H1 (cell line): ENCODE data around the gene NCLN. TPM values are rescaled to one million over a fixed set of nuclear protein-coding genes. Genes with fewer than 3 reads are reported as not detected.

Experiments used
- CTCF ChIA-PET: fragments of 300-600 bp; sonication (Branson Sonifier 250); formaldehyde crosslinking; loops from one replicate; lab custom pipeline; 2021; ENCODE audit not compliant: partially characterized antibody; lab: Charles Lee
- POLR2A ChIA-PET: fragments of 300-600 bp; sonication (Branson Sonifier 250); formaldehyde crosslinking; loops from one replicate; lab custom pipeline; 2021; ENCODE audit warnings: inconsistent platforms; ENCODE audit not compliant: partially characterized antibody; lab: Charles Lee
- DNase-seq, 2 experiments: peaks; one replicate each; pipeline versions ENCODE4 v3.0.0 to v3.0.0-alpha.2; 2010 to 2022; ENCODE audit warnings: low spot score in 2 of 2, low read depth in 1 of 2, mixed read lengths in 1 of 2
- FAIRE-seq: peaks from 2 replicates; lab custom pipeline; 2011; peaks lifted over from hg19 to GRCh38; lab: Jason Lieb, UNC
- H2AFZ ChIP-seq: 2 replicates; pipeline ENCODE4 v1.8.1; 2012; ENCODE audit warnings: low read length, inconsistent platforms
- H2AK5ac ChIP-seq: 2 replicates; pipeline ENCODE4 v1.6.1; 2013; ENCODE audit warnings: low read depth, low read length
- H2BK120ac ChIP-seq: replicated peaks from 2 replicates; pipeline ENCODE3; 2013; ENCODE audit warnings: low read depth, low read length, inconsistent platforms
- H2BK12ac ChIP-seq: 2 replicates; pipeline ENCODE4 v1.6.1; 2013; ENCODE audit warnings: low read depth, low read length
- H2BK15ac ChIP-seq: 2 replicates; pipeline ENCODE4 v1.6.1; 2013; ENCODE audit warnings: low read length
- H2BK20ac ChIP-seq: 2 replicates; pipeline ENCODE4 v1.6.1; 2013; ENCODE audit warnings: low read length
- H2BK5ac ChIP-seq: 2 replicates; pipeline ENCODE4 v1.6.1; 2013; ENCODE audit warnings: low read depth, low read length
- H3K14ac ChIP-seq: 2 replicates; pipeline ENCODE4 v1.6.1; 2013; ENCODE audit warnings: inconsistent platforms; ENCODE audit not compliant: insufficient read length
- H3K18ac ChIP-seq: 2 replicates; pipeline ENCODE4 v1.6.1; 2013; ENCODE audit warnings: low read length; ENCODE audit errors: extremely low read depth
- H3K23ac ChIP-seq: 2 replicates; pipeline ENCODE4 v1.6.1; 2013; ENCODE audit warnings: inconsistent platforms; ENCODE audit not compliant: insufficient read length
- H3K23me2 ChIP-seq: 2 replicates; pipeline ENCODE4 v1.6.1; 2013; ENCODE audit warnings: low read depth, low read length
- H3K27ac ChIP-seq: 2 replicates; pipeline ENCODE4 v1.6.1; 2011; ENCODE audit warnings: low read depth, low read length, inconsistent platforms
- H3K27me3 ChIP-seq, 4 experiments: replicated peaks in 1 of 4; 1 replicate in 1 of 4; 2 replicates in 3 of 4; pipeline versions ENCODE4 v1.6.1 to v1.8.1; 2011 to 2013; ENCODE audit warnings: low read length in 3 of 4, mild to moderate bottlenecking in 3 of 4, inconsistent platforms in 2 of 4, mixed read lengths in 2 of 4, moderate library complexity in 1 of 4; ENCODE audit not compliant: control insufficient read depth in 3 of 4, insufficient read depth in 3 of 4; ENCODE audit errors: extremely low read depth in 1 of 4
- H3K36me3 ChIP-seq, 4 experiments: 2 replicates each; pipeline versions ENCODE4 v1.6.1 to v1.8.1; 2011 to 2013; ENCODE audit warnings: mild to moderate bottlenecking in 4 of 4, low read length in 3 of 4, moderate library complexity in 2 of 4, control low read depth in 1 of 4, inconsistent platforms in 1 of 4; ENCODE audit not compliant: insufficient read depth in 4 of 4, control insufficient read depth in 2 of 4
- H3K4ac ChIP-seq: replicated peaks from 2 replicates; pipeline ENCODE3; 2013; ENCODE audit warnings: low read length, low read depth, mixed read lengths, inconsistent platforms; ENCODE audit not compliant: insufficient read length
- H3K4me1 ChIP-seq, 4 experiments: replicated peaks in 1 of 4; 1 replicate in 1 of 4; 2 replicates in 3 of 4; pipeline versions ENCODE4 v1.6.1 to v1.8.1; 2011 to 2013; ENCODE audit warnings: low read length in 3 of 4, inconsistent platforms in 2 of 4, mixed read lengths in 1 of 4; ENCODE audit not compliant: insufficient read depth in 4 of 4, control insufficient read depth in 3 of 4
- H3K4me2 ChIP-seq, 2 experiments: 2 replicates each; pipeline versions ENCODE4 v1.6.1 to v1.8.1; 2011 to 2013; ENCODE audit warnings: low read depth in 2 of 2, low read length in 2 of 2, control low read depth in 1 of 2, inconsistent platforms in 1 of 2, mild to moderate bottlenecking in 1 of 2; ENCODE audit not compliant: insufficient read depth in 1 of 2
- H3K4me3 ChIP-seq, 4 experiments: fragments of 200-600, 300-600 bp in 1 of 4; sonication (generic), shearing (Covaris generic), sonication (Bioruptor Twin) in 1 of 4; 2 replicates each; pipeline versions ENCODE4 v1.5.1 to v1.8.1; 2011 to 2016; ENCODE audit warnings: low read length in 4 of 4, low read depth in 3 of 4, control low read depth in 2 of 4, inconsistent platforms in 2 of 4, mild to moderate bottlenecking in 2 of 4, mixed read lengths in 1 of 4, moderate library complexity in 1 of 4; ENCODE audit not compliant: insufficient read depth in 2 of 4; ENCODE audit errors: extremely low read depth in 1 of 4
- H3K56ac ChIP-seq: replicated peaks from 2 replicates; pipeline ENCODE3; 2013; ENCODE audit warnings: low read depth, mild to moderate bottlenecking, mixed read lengths, low read length, inconsistent platforms; ENCODE audit not compliant: insufficient read length
- H3K79me1 ChIP-seq: 2 replicates; pipeline ENCODE4 v1.6.1; 2013; ENCODE audit warnings: low read depth, low read length, control low read depth
- H3K79me2 ChIP-seq, 2 experiments: 2 replicates each; pipeline versions ENCODE4 v1.6.1 to v1.8.1; 2012 to 2013; ENCODE audit warnings: low read length in 2 of 2, mild to moderate bottlenecking in 2 of 2, inconsistent platforms in 1 of 2; ENCODE audit not compliant: insufficient read depth in 2 of 2, control insufficient read depth in 1 of 2
- H3K9ac ChIP-seq, 4 experiments: replicated peaks in 1 of 4; 1 replicate in 1 of 4; 2 replicates in 3 of 4; pipeline versions ENCODE4 v1.6.1 to v1.8.1; 2011 to 2013; ENCODE audit warnings: low read depth in 3 of 4, low read length in 3 of 4, control low read depth in 2 of 4, mild to moderate bottlenecking in 2 of 4, moderate library complexity in 2 of 4, inconsistent platforms in 1 of 4; ENCODE audit errors: extremely low read depth in 1 of 4
- H3K9me3 ChIP-seq, 2 experiments: 2 replicates each; pipeline versions ENCODE4 v1.6.1 to v1.8.1; 2012 to 2013; ENCODE audit warnings: mild to moderate bottlenecking in 2 of 2, moderate library complexity in 2 of 2, control low read depth in 1 of 2, inconsistent platforms in 1 of 2, low read depth in 1 of 2, low read length in 1 of 2, mixed read lengths in 1 of 2; ENCODE audit not compliant: insufficient read depth in 2 of 2
- H4K20me1 ChIP-seq, 2 experiments: replicated peaks in 1 of 2; 2 replicates each; pipeline versions ENCODE3 to v1.8.1; 2011 to 2013; ENCODE audit warnings: inconsistent platforms in 2 of 2, low read length in 2 of 2, mild to moderate bottlenecking in 1 of 2; ENCODE audit not compliant: insufficient read depth in 2 of 2, control insufficient read depth in 1 of 2
- H4K5ac ChIP-seq: 2 replicates; pipeline ENCODE4 v1.6.1; 2013; ENCODE audit warnings: low read length, low read depth, mixed read lengths, inconsistent platforms; ENCODE audit not compliant: insufficient read length
- H4K8ac ChIP-seq: 2 replicates; pipeline ENCODE4 v1.8.0; 2013; ENCODE audit warnings: mild to moderate bottlenecking, moderate library complexity, low read length, inconsistent platforms; ENCODE audit not compliant: insufficient read depth; ENCODE audit errors: extremely low read depth
- H4K91ac ChIP-seq: replicated peaks from 2 replicates; pipeline ENCODE3; 2013; ENCODE audit warnings: low read length, mixed read lengths, inconsistent platforms; ENCODE audit not compliant: insufficient read length
- BRCA1 ChIP-seq: IDR thresholded peaks from 2 replicates; pipeline ENCODE4 v1.6.1; 2012; ENCODE audit warnings: low read depth, low read length, improper control_type of control experiment
- EGR1 ChIP-seq: IDR thresholded peaks from 2 replicates; pipeline ENCODE4 v1.6.1; 2011; ENCODE audit warnings: low read depth, low read length, borderline replicate concordance
- FOSL1 ChIP-seq: IDR thresholded peaks from 2 replicates; pipeline ENCODE4 v1.6.1; 2011; ENCODE audit warnings: mild to moderate bottlenecking, low read depth, low read length, moderate library complexity; ENCODE audit not compliant: insufficient read depth
- GABPA ChIP-seq: IDR thresholded peaks from 2 replicates; pipeline ENCODE4 v1.6.1; 2011; ENCODE audit warnings: mild to moderate bottlenecking, low read length, moderate library complexity, borderline replicate concordance; ENCODE audit not compliant: insufficient read depth
- GTF2F1 ChIP-seq: IDR thresholded peaks from 2 replicates; pipeline ENCODE4 v1.6.1; 2012; ENCODE audit warnings: low read depth, low read length, improper control_type of control experiment, borderline replicate concordance
- NANOG ChIP-seq: IDR thresholded peaks from 2 replicates; pipeline ENCODE4 v1.6.1; 2011; ENCODE audit warnings: low read length, low read depth, mild to moderate bottlenecking, inconsistent platforms; ENCODE audit not compliant: insufficient read depth, poor library complexity, severe bottlenecking
- POLR2AphosphoS5 ChIP-seq: IDR thresholded peaks from 2 replicates; pipeline ENCODE4 v1.6.1; 2011; ENCODE audit warnings: low read depth, low read length
- RXRA ChIP-seq: IDR thresholded peaks from 2 replicates; pipeline ENCODE4 v1.6.1; 2011; ENCODE audit warnings: low read depth, mild to moderate bottlenecking, low read length, moderate library complexity; ENCODE audit not compliant: insufficient read depth
- SP1 ChIP-seq: IDR thresholded peaks from 2 replicates; pipeline ENCODE4 v1.6.1; 2011; ENCODE audit warnings: low read depth, low read length
- TAF1 ChIP-seq: IDR thresholded peaks from 2 replicates; pipeline ENCODE4 v1.6.1; 2011; ENCODE audit warnings: mild to moderate bottlenecking, low read depth, low read length
- TAF7 ChIP-seq: optimal IDR thresholded peaks from 2 replicates; pipeline ENCODE3; 2011; ENCODE audit warnings: low read depth, mild to moderate bottlenecking, inconsistent platforms, low read length, moderate library complexity, borderline replicate concordance
- TBP ChIP-seq: IDR thresholded peaks from 2 replicates; pipeline ENCODE4 v1.6.1; 2011; ENCODE audit warnings: low read depth, low read length, improper control_type of control experiment
- ZNF274 ChIP-seq: IDR thresholded peaks from 2 replicates; pipeline ENCODE4 v1.7.0; 2012; ENCODE audit warnings: low read length, borderline replicate concordance; ENCODE audit errors: extremely low read depth
- WGBS, 2 experiments: shearing (Covaris generic) in 1 of 2; methylation state at CpG; one replicate each; pipeline versions ENCODE4 v1.1.6 to v1.1.7; 2013 to 2015; ENCODE audit warnings: low lambda C conversion rate in 2 of 2, mixed read lengths in 2 of 2, inconsistent platforms in 1 of 2, low coverage in 1 of 2, missing lambda C conversion rate in 1 of 2; ENCODE audit not compliant: insufficient replicate concordance in 2 of 2, insufficient coverage in 1 of 2, insufficient read length in 1 of 2; ENCODE audit errors: extremely low coverage in 1 of 2, missing lambda C conversion rate in 1 of 2; 5-methylcytosine and 5-hydroxymethylcytosine counted together
- polyA plus RNA-seq, 7 experiments: library from polyadenylated mRNA; depleted of rRNA in 3 of 7; stranded (reverse) in 5 of 7; unstranded in 2 of 7; fragments of >200 nt in 5 of 7; fragments of 200-250 nt in 2 of 7; gene quantifications; 1 replicate in 5 of 7; 2 replicates in 1 of 7; 4 replicates in 1 of 7; pipeline versions ENCODE4 v1.2.1 to v1.2.3, GENCODE V29; 2011 to 2013; ENCODE audit warnings: missing spikeins in 2 of 7, mixed read lengths in 2 of 7
- total RNA-seq: library from RNA; stranded (reverse); fragmentation: NEBNext Ultra II Directional; extraction: Animal tissue kit (Norgen Biotek cat#: 25700); gene quantifications from 2 replicates; pipeline ENCODE4 v1.2.1, GENCODE V29; 2021

Gene NCLN
- total and polyA plus RNA-seq, 2 of the 8 experiments (the other 6 are each of a cell fraction or from before 2014, with no cell fraction given) = 89.2 to 103 TPM

DNA sequence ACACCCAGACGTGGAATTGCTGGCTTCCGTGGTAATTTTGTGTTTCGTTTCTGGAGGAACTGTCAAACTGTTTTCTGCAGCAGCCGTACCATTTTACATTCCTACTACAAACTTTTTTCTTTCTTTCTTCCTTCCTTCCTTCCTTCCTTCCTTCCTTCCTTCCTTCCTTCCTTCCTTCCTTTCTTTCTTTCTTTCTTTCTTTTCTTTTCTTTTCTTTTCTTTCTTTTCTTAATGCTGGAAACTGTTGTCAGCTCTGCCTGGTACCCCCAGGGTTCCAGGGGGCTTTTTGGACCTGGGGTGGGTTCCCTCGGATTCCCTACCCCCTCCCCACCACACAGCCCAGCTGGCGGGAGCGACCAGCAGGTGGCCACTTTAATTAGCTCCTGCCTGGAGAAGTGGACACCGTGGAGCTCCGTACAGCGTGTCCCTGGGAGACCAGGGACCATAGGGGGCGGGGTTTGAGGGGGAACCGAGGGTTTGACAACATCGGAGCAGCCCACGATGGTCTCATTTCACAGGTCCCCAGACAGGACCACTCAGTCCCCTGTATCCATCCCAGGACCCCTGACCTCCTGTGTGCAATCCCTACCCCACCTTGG is 63.1 kb downstream of the NCLN start:
- Histone ChIP-seq H3K23me2 (peaks cover 12% of the 10 kb centered on the region), H3K79me2 (no peaks in the 10 kb centered on the region), H3K9me3 (peaks cover 3 to 8% of the 10 kb centered on the region in 2 experiments; a peak in 2 of 4 replicates), H3K36me3 (peaks cover 0 to 4% (median 0%) of the 10 kb centered on the region in 4 experiments; a peak in 1 of 8 replicates), H3K27ac (no peak overlapping the region), H3K18ac (no peak overlapping the region), H2BK5ac (no peak overlapping the region), H3K56ac (no peak overlapping the region), H3K23ac (no peak overlapping the region), H3K9ac (no peak overlapping the region), H2AK5ac (no peak overlapping the region), H3K27me3 (no peaks in the 10 kb centered on the region; a peak in 1 of 7 replicates), H3K4ac (no peak overlapping the region), H3K4me1 (peaks cover 0 to 3% (median 0%) of the 10 kb centered on the region in 4 experiments; a peak in 1 of 7 replicates), H2BK120ac (no peak overlapping the region), H4K5ac (no peak overlapping the region), H2BK12ac (no peak overlapping the region), H4K20me1 (peaks cover 7 to 15% of the 10 kb centered on the region in 2 experiments), H2BK15ac (no peak overlapping the region), H3K79me1 (peaks cover 10% of the 10 kb centered on the region; the same call in 1 of the 2 replicates), H4K8ac (no peak overlapping the region; the same call in 1 of the 2 replicates), H2AFZ (no peak overlapping the region), H4K91ac (no peak overlapping the region), H2BK20ac (no peak overlapping the region), H3K4me2 (no peak overlapping the region), H3K4me3 (no peak overlapping the region), H3K14ac (no peak overlapping the region)
- DNase-seq = no peak
- WGBS, 2 experiments = 69% methylated on average over 10 of the region's 14 CpGs; no CpG with 5 or more reads in 1 of the 2 experiments
- POLR2A ChIA-PET = interaction anchor here (1.0 to 1.8 kb wide), 4 partner anchors 9 to 32 kb away, joined by 3 to 4 read pairs (median 4); no protein-coding TSS in a partner anchor
- CTCF ChIA-PET = interaction anchor here (1.1 kb wide), 1 partner anchor 192 kb away, joined by 3 read pairs; no protein-coding TSS in a partner anchor
- FAIRE-seq = no peak
- TF ChIP-seq ZNF274 (no peak), TAF7 (no peak), GTF2F1 (no peak), BRCA1 (no peak), TAF1 (no peak), NANOG (no peak), POLR2AphosphoS5 (no peak), TBP (no peak), EGR1 (no peak), SP1 (no peak), RXRA (no peak), GABPA (no peak), FOSL1 (no peak)
